Measurements from ENCODE around the gene SYNGR4.
A peak's percentile ranks its signal among the peaks of the same experiment; 100 is the strongest.

Gene SYNGR4

DNA sequence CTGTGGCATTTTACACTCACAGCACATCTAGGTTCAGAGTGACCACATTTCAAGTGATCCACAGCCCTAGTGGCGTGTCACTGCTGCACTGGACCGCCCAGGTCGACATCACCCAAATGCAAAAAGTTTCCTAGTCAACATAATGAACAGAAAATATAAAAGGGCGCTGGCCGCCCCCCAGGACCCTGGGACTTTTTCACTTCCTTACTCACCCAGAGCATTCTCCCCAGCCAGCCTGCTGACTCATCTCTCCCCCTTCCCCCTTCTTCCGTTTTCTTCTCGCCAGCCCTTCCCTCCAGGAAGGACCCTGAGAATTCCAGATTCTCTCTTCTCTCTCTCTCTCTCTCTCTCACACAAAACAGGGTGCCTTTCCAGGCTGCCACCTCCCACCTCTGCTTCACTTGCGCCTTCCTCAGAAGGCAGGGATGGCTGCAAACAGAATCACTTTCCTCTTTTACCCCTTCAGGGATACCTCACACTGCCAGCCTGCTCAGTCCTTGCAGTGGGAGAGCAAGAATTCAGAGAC lies 60.6 kb downstream of the SYNGR4 start:
- Histone ChIP-seq H3K36me3 (ENCODE audit: insufficient read depth, low read depth, low read length) (no peaks in the 10 kb centered on the region), H3K27me3 (ENCODE audit: insufficient read depth, low read length) (no peaks in the 10 kb centered on the region), H3K4me1 (ENCODE audit: insufficient read depth, low read length) (no peaks in the 10 kb centered on the region; the same call in 1 of the 2 replicates), H3K27ac (ENCODE audit: low read length) (no peak overlapping the region), H3K9me3 (ENCODE audit: insufficient read depth, low read depth, low read length) (no peaks in the 10 kb centered on the region), H3K9ac (ENCODE audit: low read depth, low read length) (peak overlapping the region; percentile 65; the same call in 1 of the 2 replicates), H3K4me3 (ENCODE audit: low read length) (no peak overlapping the region)

Measured in iPS-20b (cell line).